ENCODE data around the gene ATG5.

ATG5 gene

DNA sequence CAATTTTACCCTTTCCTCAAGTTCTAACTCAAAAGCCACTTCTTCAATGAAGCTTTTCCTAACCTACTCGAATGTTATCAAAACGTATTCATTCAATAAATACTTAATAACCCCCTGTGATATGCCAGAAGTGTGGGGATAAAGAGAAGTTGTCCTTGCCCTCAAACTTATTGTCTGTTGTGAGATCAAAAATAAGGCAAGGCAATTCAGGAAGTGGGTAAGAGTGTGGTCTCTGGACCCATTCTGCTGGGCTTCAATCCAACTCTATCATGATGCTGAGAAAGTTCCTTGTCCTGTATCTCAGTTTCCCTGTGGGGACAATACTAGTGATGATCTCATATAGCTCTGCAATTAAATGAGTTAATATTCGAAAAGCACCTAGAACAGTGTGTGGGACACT is 146.7 kb downstream of the ATG5 start:
- no peak for DNase-seq (ENCODE audit: low spot score)

DNA sequence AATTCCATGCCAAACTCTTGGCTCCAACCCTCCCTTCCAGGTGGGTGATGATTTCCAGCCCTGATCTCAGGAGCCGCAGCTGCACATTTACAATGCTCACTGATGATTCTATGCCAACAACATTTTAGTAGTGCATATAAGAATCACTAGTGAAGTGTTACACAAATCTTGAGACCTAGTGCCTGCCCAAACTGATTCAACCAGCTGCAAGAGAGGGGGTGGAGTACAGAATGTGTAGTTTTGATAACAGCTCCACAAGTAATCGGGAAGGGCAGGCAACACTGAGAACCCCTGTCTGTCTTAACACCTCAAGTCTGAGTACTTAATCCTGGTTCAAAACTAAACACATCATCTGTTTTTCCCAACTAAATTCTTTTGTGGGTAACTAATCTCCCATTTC is 147.8 kb downstream of the ATG5 start:
- DNase-seq (ENCODE audit: low spot score): no peak

DNA sequence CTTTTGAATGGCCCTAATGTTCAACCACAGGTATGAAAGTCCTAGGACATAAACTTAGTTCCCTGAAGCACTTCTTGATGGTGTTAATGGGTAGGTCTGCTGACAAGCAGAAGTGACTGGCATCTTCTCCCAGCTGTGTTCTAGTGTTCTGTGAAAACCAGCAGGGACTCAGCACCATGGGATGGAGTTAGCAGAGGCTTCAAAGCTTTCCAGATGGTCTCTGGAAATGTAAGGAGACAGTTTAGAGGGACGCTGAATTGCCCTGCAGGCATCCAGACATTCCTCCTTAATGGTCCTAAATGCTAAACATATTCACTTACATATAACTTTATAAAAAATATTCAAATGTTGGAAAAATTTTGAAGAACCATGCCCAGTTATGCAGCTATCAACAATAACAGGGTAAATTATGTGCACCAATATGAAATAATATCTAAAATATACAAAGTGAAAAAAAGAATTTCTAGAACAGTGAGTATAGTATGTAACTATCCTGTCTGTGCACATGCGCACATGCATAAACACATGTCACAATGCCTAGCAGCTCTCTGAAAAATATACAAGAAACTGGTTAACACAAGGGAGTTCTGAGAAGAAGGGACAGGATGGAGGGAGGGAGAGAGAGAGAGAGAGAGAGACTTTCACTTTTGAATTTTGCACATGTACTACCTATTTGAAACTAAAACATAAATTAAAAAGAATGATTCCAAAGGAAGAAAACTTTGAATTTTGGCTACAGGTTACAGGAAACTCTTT is 152.3 kb downstream of the ATG5 start:
- DNase-seq (ENCODE audit: low spot score): no peak

DNA sequence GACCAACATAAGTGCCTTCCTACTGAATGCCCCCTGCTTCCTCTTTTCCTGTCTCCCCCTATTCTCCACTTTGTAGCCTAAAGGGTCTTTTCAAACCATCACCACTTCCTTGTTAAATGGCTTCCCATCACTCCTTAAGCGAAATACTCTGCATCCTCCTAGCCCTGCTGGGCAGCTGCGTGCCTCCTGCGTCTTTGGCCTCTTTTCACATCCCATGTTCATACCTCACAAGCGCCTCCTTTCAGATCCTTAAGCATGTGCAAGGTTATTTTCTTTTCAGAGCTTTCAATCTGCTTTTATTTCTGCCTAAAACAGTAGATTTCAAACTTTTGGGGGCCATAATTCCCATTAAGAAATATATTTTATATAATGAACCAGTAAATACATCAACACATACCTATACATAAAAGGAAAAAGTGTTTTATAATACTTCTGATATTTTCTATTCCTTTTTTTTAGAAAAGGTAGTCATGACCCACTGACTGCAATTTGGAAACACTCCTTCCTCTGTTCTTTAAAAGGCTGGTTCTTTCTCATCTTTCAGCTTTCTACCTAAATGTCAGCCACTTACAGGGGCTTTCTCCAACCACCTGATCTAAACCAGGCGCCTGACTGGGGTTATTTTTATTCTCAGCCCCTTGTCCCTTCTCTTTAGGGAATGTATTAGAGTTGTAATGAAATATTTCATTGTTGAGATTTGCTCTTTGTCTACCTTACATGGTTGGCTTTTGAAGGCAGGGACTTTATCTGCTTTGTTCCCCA is 155.3 kb downstream of the ATG5 start:
- DNase-seq (ENCODE audit: low spot score): no peak

DNA sequence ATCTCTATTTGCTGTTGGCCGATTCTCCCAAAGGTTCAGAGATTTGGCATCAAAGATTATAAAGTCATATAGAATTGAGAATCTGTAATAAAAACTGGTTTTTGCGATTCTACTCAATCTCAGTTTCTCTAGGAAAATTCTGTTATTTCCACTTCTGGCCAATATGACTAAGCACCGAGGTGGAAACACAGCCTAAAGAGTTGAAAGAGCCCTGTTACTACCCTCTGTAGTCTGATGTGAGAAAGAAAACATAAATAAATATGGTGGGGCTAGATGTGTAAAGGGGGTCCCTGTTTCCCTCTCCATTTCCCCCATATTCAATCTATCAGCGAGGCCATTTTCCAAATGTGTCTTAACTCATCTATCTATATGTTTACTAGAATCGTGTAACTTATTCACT is 156.0 kb downstream of the ATG5 start:
- no peak for DNase-seq (ENCODE audit: low spot score)

DNA sequence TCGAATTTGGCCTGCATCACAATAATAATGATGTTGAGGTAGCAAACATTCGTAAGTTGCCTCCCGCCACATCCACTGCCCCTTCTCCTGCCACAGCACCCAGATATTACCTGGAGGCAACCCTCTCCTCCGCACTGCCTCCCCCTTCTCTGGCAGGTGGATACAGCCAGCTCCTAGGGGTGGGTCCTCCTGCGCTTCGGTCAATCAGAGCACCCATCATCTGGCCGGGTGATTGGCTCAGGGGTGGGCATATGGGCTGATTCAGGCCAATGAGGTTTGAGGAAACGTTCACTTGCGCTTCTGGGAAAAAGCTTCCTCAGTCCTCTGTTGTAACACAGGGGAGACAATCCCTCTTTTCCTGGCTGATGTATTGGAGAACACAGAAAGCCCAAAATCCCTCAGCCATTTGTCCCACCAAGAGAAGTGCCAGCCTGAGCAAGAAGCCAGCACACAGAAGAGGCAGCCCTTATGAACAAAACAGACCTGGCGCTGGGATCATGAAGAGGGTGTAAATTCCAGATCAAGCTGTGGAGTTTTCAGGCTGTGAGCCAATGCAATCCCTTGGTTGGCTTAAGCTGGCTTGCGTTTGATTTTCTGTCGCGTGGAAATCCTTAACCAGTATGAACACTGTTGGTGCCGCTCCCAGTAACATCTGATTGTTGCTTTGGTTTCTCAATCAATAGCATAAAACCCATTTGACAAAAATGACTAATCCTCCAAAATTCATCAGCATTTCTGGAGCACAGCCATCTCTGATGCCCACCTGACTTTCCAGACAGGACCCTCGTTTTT is 157.3 kb downstream of the ATG5 start:
- no peak for DNase-seq (ENCODE audit: low spot score)

DNA sequence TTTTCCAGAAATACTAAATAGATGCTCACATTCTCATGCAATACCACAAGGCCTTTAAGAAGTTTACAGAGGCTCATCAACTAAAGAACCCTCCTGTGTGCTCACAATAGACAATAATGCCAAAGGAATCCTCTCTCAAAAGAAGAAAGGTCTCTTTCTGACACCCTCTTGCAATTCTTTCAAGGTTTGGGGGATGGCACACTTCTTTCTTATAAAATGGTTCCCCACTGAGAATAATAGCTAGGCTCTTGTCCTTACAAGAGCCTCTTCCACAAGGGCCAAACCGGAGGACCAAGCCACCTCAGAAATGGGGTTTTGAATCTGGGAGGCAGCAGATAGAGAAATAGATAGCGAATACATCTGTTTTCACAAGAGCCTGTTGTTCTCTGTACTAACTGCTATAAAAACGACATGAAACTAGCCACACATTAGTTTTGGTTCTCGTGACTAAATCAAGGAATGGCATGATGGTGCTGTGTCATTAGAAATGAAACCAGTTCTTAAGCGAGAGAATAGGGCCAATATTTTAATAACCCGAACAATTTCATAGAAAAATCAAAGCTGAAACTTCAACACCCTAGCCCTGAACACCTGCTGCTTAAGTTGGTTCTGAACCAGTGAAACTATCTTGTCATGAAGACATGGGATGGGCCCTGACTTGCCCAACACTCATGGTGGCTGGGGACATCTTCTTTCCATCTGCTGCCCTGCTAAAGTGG is 158.3 kb downstream of the ATG5 start:
- no peak for DNase-seq (ENCODE audit: low spot score)

DNA sequence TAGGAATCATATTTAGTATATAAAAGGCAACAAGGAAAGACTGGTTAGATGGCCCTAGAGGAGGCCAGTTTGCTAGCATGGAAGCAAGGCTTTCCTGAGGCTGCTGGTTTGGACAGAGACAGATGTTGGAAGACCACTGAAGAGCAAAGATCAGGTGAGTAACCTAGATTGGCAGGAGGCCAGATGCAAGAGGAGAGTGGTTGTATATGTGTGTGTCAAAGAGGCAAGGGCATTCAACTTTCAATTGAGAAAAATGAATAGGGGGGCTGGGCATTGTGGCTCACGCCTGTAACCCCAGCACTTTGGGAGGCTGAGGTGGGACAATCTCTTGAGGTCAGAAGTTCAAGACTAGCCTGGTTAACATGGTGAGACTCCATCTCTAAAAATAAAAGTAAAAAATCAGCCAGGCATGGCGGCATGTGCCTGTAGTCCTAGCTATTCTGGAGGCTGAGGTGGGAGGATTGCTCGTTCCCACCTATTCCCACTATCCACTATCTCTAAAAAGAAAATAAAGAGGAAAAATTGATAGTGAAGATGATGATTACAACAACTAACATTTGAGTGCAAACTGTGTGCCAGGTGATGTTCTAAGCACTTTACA is 159.6 kb downstream of the ATG5 start:
- DNase-seq (ENCODE audit: low spot score): no peak

DNA sequence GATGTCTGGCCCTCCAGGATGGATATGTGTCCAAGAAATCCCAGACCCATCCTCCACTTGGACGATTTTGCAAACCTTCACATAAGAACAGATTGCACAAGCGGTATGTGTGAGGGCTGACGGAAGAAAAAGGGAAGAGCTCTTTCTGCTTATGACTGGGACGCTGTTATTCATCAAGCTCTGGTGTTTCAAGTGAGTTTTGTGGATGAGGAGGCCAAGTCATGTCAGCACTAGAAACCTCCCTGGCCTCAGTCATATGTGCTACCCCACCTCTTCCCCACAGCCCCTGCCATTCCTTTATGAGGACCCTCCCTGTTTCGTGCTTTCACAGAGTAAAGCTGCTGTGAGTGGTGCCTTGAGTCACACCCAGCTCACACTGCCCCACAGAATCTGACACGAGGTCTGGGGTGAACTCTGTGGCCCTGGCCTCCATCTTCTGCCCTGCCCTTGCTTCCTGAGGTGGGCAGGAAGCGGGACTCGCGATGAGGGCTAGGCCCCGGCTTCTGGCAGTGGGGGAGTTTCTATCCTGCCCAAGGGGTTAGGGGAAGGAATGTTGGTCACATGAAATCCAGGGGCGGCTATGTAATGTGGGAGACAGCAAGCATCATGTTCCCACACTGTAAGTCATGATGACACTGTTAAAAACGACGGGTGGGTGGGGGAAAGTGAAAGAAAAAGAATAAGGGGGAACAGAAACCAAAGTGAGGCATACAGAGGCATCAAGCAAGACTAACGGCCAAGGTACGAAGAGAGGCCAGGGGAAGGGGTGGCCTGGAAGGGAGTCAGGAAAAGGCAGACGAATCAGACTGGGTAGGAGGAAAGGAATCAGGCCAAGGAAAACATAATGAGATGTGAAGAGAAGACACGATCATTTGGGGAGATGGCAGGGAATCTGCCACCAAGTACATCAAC is 161.3 kb downstream of the ATG5 start:
- peak; percentile 19 for DNase-seq (ENCODE audit: low spot score)

DNA sequence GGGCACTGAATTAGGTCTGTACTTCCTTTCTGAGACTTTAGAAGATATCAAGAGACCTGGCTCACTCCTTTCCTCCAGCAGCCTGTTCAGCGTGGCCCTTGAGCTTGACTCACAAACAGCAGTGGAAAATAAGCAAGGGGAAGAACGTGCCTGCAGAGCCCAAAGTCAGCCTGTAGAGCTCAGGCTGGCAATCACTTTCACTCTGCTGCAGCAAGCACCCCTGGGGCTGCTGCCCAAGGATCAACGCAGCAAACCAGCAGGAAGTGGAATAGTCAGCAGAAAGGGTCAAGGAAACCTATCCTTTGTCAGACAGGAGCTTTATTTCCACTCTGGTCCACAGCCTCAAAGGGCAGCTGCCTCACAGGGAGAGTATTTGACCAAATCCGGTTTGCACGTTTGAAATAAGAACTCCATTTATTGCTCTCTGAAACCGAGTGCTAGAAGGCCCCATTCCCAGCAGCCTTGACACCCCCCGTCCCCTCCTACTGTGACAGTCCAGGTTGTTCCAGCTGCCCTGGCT is 162.1 kb downstream of the ATG5 start:
- peak; percentile 7 for DNase-seq (ENCODE audit: low spot score)

DNA sequence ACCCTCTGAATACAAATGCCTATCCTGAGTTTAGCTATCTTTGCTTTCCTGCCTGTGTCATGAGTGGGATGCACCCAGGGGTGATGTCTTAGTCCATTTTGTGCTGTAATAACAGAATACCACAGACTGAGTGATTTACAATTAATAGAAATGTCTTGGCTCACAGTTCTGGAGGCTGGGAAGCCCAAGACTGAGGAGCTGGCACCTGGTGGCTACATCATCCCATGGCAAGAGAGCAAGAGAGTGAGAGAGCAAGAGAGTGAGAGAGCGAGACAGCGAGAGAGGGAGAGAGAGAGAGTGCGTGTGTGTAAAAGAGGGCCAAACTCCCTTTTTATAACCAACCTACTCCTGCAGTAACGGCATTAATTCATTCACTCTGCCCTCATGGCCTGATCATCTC is 162.6 kb downstream of the ATG5 start:
- DNase-seq (ENCODE audit: low spot score): no peak

DNA sequence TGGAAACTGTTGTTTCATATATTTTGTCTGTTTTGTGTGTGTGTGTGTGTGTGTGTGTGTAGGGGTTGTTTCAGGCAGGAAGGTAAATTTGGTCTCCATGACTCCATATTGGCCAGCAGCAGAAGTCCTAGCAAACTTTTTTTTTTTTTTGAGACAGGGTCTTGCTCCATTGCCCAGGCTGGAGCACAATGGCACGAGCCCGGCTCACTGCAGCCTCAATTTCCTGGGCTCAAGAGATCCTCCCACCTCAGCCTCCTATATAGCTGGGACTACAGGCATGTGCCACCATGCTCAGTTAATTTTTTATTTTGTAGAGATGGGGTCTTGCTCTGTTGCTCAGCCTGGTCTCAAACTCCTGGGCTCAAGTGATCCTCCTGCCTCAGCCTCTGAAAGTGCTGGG is 163.7 kb downstream of the ATG5 start:
- no peak for DNase-seq (ENCODE audit: low spot score)

DNA sequence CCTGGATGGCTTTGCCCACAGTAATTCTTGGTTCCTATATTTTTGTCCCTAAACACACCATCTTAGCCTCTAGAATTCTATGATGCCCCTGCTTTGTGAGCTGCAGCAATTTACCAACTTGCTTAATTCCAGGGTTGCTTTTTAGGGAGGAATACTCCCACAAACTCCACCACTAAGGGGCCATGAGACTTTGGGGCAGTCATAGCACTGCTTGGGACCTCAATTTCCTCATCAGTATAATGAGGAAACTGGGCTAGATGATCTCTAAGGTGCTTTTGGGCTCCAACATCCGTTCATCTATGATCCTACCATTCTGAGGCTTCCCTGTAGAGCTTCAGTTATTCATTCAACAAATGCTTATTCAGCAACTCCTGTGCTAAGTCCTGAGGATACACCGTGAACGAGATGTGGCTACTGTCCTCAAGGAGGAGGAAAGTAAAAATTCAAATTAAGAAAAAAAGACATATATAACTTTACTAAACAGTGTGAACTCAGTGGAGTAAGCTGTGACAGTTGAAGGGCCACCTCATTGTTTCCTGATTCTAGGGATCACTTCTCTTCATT is 164.2 kb downstream of the ATG5 start:
- no peak for DNase-seq (ENCODE audit: low spot score)

DNA sequence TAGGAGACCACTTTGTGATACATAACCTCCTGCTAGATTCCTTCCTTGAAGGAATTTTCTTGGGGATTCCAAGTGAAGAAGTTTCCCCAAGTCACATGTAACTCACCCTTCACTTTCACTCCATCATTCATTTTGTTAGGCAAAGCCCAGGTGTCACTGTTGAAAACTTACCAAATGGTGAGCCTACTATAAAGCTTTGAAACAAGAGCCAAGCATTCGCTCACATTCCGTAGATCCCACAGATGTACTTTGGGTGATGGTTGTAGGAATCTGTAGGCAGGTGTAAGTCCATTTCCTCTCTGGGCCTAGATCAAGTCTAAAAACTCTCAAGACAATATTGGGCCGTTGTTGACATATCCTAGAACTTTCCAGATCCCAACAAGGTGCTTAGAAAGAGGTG is 165.4 kb downstream of the ATG5 start:
- DNase-seq (ENCODE audit: low spot score): no peak

DNA sequence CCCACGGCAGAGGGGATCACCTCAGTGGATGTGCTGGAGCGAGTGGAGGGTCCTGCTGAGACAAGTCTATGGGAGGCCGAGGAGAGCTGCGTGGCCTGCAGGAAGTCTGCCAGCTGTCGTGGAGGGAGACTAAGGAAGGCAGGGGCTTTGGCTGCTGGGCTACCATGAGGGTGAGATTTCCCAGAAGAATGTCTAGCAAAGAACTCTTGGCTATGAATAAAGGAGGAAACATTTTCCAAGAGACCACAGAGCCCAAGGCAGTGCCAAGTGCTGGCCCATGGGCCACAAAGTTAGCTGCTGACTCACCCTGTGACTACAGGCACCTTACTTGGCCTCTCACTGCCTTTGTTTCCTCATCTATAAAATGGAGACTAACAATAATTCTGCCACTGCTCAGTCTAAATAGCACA is 166.0 kb downstream of the ATG5 start:
- no peak for DNase-seq (ENCODE audit: low spot score)

DNA sequence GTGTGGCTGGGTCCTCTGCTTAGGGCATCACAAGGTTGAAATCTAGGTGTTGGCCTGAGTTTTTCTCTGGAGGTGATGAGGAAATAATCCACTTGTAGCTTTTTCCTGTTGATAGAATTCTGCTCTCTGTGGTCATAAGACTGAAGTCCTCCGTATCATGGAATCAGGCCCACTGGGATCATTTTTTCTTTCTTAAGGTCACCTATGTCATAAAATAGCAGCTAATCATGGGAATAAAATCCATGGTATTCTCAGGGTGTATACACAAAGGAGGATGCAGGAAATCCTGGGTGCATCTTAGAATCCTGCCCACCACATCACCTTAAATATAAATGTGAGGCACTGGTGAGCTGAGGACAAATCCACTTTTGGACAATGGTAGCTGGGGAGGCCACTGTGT is 166.7 kb downstream of the ATG5 start:
- no peak for DNase-seq (ENCODE audit: low spot score)

DNA sequence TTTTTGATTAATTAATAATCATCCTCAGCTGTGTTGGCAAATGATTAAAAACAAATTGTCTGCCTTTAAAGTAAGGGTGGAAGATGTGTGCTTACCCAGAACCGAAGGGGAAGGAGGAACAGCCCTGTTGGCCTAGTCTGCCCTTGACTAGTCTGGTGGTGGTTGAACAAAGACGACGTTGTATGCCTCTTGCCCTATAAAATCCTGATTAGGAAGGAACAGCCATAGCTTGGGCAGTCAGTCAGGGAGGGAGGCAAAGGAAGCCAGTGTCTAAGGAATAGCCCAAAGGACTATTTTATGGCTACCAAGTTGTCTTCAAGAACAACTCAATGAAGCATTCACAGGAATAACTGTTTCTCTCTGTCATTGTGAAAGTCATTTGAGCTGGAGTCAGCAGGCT is 168.7 kb downstream of the ATG5 start:
- DNase-seq (ENCODE audit: low spot score): no peak

DNA sequence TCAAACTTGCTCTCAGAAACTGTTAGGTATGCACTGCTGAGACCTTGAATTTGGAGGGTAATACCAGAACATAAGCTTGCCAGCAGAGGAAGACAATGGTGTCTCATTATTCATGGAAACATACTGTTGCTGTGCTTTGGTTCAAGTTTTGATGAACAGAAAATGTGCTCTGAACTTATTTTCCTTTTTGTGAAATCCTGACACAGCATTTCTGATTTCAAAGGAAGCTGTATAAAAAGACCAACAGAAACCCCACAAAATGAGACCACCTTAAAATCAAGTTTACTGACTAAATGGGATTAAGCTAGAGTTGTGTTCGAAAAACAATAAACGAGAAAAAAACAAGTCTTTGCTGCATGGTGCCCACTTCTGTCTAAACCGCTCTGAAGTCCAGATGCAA is 169.1 kb downstream of the ATG5 start:
- DNase-seq (ENCODE audit: low spot score): no peak

DNA sequence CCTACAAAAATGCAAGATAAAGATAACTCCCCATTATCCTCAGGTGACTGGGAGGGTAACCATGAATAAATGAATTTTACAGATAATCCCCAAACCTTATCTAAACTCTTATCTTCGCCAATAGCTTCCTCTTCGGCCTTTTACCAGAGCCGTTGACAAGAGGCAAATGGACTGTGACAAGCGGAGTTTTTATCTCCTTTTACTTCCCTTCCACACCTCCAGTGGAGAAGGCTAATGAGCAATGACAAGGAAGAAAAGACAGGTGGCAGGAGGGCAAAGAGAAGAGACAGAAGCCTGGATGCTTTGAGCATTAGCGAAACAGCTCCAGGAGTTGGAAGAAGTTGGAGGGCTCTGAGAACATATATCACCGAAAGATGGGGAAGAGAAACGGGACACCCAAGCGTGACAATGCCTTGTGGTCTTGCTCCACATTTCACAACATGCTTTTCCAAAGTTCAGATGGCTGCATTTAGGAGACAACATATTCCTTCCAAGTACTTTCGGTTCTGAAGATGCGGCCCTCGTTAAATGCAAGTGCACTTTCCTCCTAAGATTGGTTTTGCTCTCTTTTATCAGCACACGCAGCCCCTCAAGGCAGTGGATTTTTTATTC is 170.2 kb downstream of the ATG5 start:
- no peak for DNase-seq (ENCODE audit: low spot score)

DNA sequence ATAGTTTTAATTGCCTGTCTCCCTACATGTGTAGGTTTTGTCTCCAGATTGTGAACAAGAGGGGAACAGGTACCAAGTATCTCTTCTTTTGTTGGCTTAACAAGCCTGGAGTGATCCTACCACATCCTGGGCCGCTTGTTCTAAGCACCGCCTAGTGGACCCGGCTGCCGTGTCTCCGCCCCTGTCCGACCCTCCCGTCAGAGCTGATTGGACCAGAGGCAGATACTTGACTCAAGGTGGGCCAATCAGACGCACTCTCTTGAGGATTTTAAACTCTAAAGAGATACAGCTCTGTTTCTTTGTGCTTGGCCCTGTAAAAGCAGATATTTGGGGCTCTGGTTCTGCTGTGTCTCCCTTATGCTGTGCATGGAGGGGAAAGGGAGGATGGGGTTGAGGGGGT is 171.2 kb downstream of the ATG5 start:
- no peak for DNase-seq (ENCODE audit: low spot score)

Data from putamen (tissue), 1 donor.